ENCODE data around the gene COIL. TPM values are rescaled to one million over a fixed set of nuclear protein-coding genes. Genes with fewer than 3 reads are reported as not detected.

The COIL gene
- total and polyA plus RNA-seq, 2 of the 13 experiments (the other 11 are each of a cell fraction or from before 2014, with no cell fraction given) = 8.1 to 29.4 TPM

DNA sequence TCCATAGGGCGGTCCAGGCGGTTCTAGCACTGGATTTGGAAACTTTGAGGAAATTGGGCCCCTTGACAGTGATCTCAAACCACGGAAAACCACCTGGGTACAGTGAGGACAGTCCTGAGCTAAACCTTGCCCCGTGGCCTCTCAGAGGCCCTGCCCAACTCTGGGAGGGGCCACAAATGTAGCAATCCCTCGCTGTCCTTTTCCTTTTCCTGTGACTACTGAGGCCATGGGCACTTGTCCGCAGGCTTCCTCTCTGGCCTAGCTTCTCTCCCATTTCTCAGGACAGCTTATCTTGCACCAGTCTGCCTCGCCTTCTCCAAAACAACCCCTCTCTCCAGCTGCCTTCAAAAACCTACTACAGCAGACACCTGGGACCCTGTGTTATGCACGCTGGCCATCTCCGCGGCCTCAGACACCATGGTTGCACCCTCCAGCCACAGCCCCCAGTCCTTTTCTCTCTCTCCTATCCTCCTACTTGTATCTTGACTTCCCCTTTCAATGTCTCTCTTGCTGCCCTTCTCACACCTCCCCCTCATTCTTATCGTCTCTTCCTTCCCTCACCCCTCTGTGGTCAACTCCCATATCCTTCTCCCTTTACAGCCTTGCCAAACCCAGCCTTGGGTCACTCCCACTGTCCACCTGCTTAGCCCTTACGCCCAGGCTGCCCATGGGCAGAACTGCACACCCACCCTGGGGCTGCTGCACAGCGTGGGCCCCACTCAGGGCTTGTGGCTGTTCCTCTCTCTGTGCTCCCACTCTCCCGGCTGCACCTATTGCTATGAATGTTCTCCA, 24.7 kb upstream of the COIL start (continued):
- TF ChIP-seq, protein P1, sequence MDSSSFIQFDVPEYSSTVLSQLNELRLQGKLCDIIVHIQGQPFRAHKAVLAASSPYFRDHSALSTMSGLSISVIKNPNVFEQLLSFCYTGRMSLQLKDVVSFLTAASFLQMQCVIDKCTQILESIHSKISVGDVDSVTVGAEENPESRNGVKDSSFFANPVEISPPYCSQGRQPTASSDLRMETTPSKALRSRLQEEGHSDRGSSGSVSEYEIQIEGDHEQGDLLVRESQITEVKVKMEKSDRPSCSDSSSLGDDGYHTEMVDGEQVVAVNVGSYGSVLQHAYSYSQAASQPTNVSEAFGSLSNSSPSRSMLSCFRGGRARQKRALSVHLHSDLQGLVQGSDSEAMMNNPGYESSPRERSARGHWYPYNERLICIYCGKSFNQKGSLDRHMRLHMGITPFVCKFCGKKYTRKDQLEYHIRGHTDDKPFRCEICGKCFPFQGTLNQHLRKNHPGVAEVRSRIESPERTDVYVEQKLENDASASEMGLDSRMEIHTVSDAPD (CRISPR knock-in tag; IDR thresholded peaks at IDR 0.05) = no peak
- TF ChIP-seq KLF12 (CRISPR knock-in tag; IDR thresholded peaks at IDR 0.05; ENCODE audit: borderline replicate concordance) (no peak), ZNF7 (CRISPR knock-in tag; IDR thresholded peaks at IDR 0.05) (no peak), IRF2 (CRISPR knock-in tag; IDR thresholded peaks at IDR 0.05) (no peak), KDM6A (CRISPR knock-in tag; IDR thresholded peaks at IDR 0.05; ENCODE audit: low read depth) (no peak), SOX13 (IDR thresholded peaks at IDR 0.05) (no peak), SOX13 (CRISPR knock-in tag; conservative IDR thresholded peaks at IDR 0.05 in 1 of 2, IDR thresholded peaks at IDR 0.05 in 1 of 2) (no peak), ZMYM4 (CRISPR knock-in tag; IDR thresholded peaks at IDR 0.05) (no peak), ZNF776 (CRISPR knock-in tag; IDR thresholded peaks at IDR 0.05) (no peak), GTF2F1 (IDR thresholded peaks at IDR 0.05; ENCODE audit: low read length) (no peak), ZNF773 (CRISPR knock-in tag; IDR thresholded peaks at IDR 0.05; ENCODE audit: borderline replicate concordance) (no peak), ZBTB8A (CRISPR knock-in tag; IDR thresholded peaks at IDR 0.05; ENCODE audit: borderline replicate concordance, low read depth) (no peak), TEAD2 (CRISPR knock-in tag; IDR thresholded peaks at IDR 0.05) (no peak)
- TF ChIP-seq, protein P2, sequence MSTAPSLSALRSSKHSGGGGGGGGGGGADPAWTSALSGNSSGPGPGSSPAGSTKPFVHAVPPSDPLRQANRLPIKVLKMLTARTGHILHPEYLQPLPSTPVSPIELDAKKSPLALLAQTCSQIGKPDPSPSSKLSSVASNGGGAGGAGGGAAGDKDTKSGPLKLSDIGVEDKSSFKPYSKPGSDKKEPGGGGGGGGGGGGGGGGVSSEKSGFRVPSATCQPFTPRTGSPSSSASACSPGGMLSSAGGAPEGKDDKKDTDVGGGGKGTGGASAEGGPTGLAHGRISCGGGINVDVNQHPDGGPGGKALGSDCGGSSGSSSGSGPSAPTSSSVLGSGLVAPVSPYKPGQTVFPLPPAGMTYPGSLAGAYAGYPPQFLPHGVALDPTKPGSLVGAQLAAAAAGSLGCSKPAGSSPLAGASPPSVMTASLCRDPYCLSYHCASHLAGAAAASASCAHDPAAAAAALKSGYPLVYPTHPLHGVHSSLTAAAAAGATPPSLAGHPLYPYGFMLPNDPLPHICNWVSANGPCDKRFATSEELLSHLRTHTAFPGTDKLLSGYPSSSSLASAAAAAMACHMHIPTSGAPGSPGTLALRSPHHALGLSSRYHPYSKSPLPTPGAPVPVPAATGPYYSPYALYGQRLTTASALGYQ (CRISPR knock-in tag; IDR thresholded peaks at IDR 0.05) = no peak
- TF ChIP-seq, protein P3, sequence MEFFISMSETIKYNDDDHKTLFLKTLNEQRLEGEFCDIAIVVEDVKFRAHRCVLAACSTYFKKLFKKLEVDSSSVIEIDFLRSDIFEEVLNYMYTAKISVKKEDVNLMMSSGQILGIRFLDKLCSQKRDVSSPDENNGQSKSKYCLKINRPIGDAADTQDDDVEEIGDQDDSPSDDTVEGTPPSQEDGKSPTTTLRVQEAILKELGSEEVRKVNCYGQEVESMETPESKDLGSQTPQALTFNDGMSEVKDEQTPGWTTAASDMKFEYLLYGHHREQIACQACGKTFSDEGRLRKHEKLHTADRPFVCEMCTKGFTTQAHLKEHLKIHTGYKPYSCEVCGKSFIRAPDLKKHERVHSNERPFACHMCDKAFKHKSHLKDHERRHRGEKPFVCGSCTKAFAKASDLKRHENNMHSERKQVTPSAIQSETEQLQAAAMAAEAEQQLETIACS (CRISPR knock-in tag; IDR thresholded peaks at IDR 0.05) = no peak
- TF ChIP-seq, protein P4, sequence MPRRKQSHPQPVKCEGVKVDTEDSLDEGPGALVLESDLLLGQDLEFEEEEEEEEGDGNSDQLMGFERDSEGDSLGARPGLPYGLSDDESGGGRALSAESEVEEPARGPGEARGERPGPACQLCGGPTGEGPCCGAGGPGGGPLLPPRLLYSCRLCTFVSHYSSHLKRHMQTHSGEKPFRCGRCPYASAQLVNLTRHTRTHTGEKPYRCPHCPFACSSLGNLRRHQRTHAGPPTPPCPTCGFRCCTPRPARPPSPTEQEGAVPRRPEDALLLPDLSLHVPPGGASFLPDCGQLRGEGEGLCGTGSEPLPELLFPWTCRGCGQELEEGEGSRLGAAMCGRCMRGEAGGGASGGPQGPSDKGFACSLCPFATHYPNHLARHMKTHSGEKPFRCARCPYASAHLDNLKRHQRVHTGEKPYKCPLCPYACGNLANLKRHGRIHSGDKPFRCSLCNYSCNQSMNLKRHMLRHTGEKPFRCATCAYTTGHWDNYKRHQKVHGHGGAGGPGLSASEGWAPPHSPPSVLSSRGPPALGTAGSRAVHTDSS (CRISPR knock-in tag; conservative IDR thresholded peaks at IDR 0.05) = no peak
